SH-SY5Y (cell line): ENCODE measurements around the gene LUC7L.
"Not testable (repeated sequence)": the region's sequence is repeated elsewhere in the genome, so short reads cannot be mapped to it uniquely, and the experiment has no call there.

Experiments
- GATA2 ChIP-seq: IDR thresholded peaks from 2 replicates; pipeline ENCODE4 v1.6.1; 2011; ENCODE audit warnings: mild to moderate bottlenecking, low read depth, low read length
- GATA3 ChIP-seq: IDR thresholded peaks from 2 replicates; pipeline ENCODE4 v1.6.1; 2011; ENCODE audit warnings: low read depth, mild to moderate bottlenecking, low read length, moderate library complexity

The LUC7L gene

GRCh38 chr16:179211-180092 lies 49.8 kb downstream of the LUC7L start:
- no peak for TF ChIP-seq GATA2
- TF ChIP-seq GATA3, result no peak

GRCh38 chr16:178668-179015 lies 50.6 kb downstream of the LUC7L start:
- TF ChIP-seq GATA2 (no peak), GATA3 (no peak)

- TF ChIP-seq GATA2 (no peak), GATA3 (no peak)
Measured at GRCh38 chr16:177981-178667, 51.1 kb downstream of the LUC7L start.

- TF ChIP-seq GATA3, result no peak
- no peak for TF ChIP-seq GATA2
Measured at GRCh38 chr16:177394-177822, 51.8 kb downstream of the LUC7L start.

- TF ChIP-seq GATA3, GATA2: not testable (repeated sequence)
Measured at GRCh38 chr16:176477-177382, 52.5 kb downstream of the LUC7L start, which contains the start of gene HBA1. HBA1 (plus strand) TSS chr16:176680; CDS start chr16:176717, 37 bp downstream.

GRCh38 chr16:175011-175949 lies 54.0 kb downstream of the LUC7L start:
- TF ChIP-seq GATA3, result no peak
- no peak for TF ChIP-seq GATA2

- TF ChIP-seq GATA2, GATA3: not testable (repeated sequence)
Measured at GRCh38 chr16:172374-172941, 56.8 kb downstream of the LUC7L start, which contains the start of gene HBA2. HBA2 (plus strand) TSS chr16:172876; CDS start chr16:172913, 37 bp downstream.

- TF ChIP-seq GATA3 (no peak), GATA2 (no peak)
Measured at GRCh38 chr16:170788-171187, 58.5 kb downstream of the LUC7L start.

- TF ChIP-seq GATA2 (no peak), GATA3 (no peak)
Measured at GRCh38 chr16:169014-169413, 60.2 kb downstream of the LUC7L start.

- TF ChIP-seq GATA3, result no peak
- TF ChIP-seq GATA2, result no peak
Measured at GRCh38 chr16:168424-168823, 60.8 kb downstream of the LUC7L start.

- no peak for TF ChIP-seq GATA3
- no peak for TF ChIP-seq GATA2
Measured at GRCh38 chr16:167122-167690, 62.0 kb downstream of the LUC7L start.
